ENCODE measurements around the gene PHLDA2.
A peak's percentile ranks its signal among the peaks of the same experiment; 100 is the strongest.

Gene PHLDA2

DNA sequence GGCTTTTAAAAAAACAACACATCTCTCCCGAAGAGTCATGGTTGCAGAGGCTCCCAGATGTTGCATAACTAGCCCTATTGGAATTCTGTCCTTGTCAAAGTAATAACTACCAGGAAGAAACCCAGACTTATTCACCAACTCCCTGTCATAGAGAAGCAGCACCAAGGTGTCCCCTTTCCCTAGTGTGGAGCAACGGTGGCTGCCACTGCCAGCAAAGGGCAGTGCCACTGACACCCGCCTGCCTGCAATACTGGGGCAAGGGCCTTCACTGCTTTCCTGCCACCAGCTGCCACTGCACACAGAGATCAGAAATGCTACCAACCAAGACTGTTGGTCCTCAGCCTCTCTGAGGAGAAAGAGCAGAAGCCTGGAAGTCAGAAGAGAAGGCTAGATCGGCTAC is 35.6 kb upstream of the PHLDA2 start:
- WGBS (ENCODE audit: insufficient coverage) = 100% methylated on average over 4 of the region's 4 CpGs
- no peak overlapping the region for H3K4me3 ChIP-seq (ENCODE audit: control insufficient read depth in 1 of 7, extremely low read depth in 1 of 7, insufficient read depth in 4 of 7, low read depth in 2 of 7, low read length in 6 of 7)
- DNase-seq = no peak
- CTCF ChIA-PET = interaction anchor here (2.1 to 2.2 kb wide), 2 partner anchors 10 kb away, joined by 10 to 14 read pairs; no protein-coding TSS in a partner anchor
- no peaks in the 10 kb centered on the region for H3K4me1 ChIP-seq (ENCODE audit: control extremely low read depth in 1 of 4, control insufficient read depth in 4 of 4, insufficient read depth in 4 of 4, low read length in 3 of 4)
- no peaks in the 10 kb centered on the region for H3K9me3 ChIP-seq (ENCODE audit: control extremely low read depth in 1 of 5, control insufficient read depth in 4 of 5, insufficient read depth in 2 of 5, low read depth in 1 of 5, low read length in 4 of 5)
- POLR2A ChIA-PET = no interaction called here
- H3K27me3 ChIP-seq (replicated peaks in 2 of 5; ENCODE audit: control insufficient read depth in 4 of 5, insufficient read depth in 5 of 5, low read length in 4 of 5) = no peaks in the 10 kb centered on the region
- H3K36me3 ChIP-seq (ENCODE audit: control insufficient read depth in 4 of 4, insufficient read depth in 4 of 4, low read length in 3 of 4) = peaks cover 39 to 91% (median 68%) of the 10 kb centered on the region in 4 experiments
- no peak overlapping the region for H3K27ac ChIP-seq (ENCODE audit: insufficient read depth in 1 of 2, low read depth in 1 of 2, low read length in 2 of 2, poor library complexity in 1 of 2, severe bottlenecking in 2 of 2)

GRCh38 chr11:2963761-2964160 is 34.5 kb upstream of the PHLDA2 start:
- CTCF ChIA-PET = interaction anchor here (1.8 kb wide), 1 partner anchor 10 kb away, joined by 4 read pairs; no protein-coding TSS in a partner anchor
- POLR2A ChIA-PET = no interaction called here
- DNase-seq = no peak
- H3K9me3 ChIP-seq (ENCODE audit: control extremely low read depth in 1 of 5, control insufficient read depth in 4 of 5, insufficient read depth in 2 of 5, low read depth in 1 of 5, low read length in 4 of 5) = no peaks in the 10 kb centered on the region
- no peak overlapping the region for H3K4me3 ChIP-seq (ENCODE audit: control insufficient read depth in 1 of 7, extremely low read depth in 1 of 7, insufficient read depth in 4 of 7, low read depth in 2 of 7, low read length in 6 of 7)
- 99% methylated on average over 6 of the region's 6 CpGs for WGBS (ENCODE audit: insufficient coverage)
- no peak overlapping the region for H3K27ac ChIP-seq (ENCODE audit: insufficient read depth in 1 of 2, low read depth in 1 of 2, low read length in 2 of 2, poor library complexity in 1 of 2, severe bottlenecking in 2 of 2)
- peaks cover 43 to 91% (median 68%) of the 10 kb centered on the region in 4 experiments for H3K36me3 ChIP-seq (ENCODE audit: control insufficient read depth in 4 of 4, insufficient read depth in 4 of 4, low read length in 3 of 4)
- H3K27me3 ChIP-seq (replicated peaks in 2 of 5; ENCODE audit: control insufficient read depth in 4 of 5, insufficient read depth in 5 of 5, low read length in 4 of 5) = no peaks in the 10 kb centered on the region
- H3K4me1 ChIP-seq (ENCODE audit: control extremely low read depth in 1 of 4, control insufficient read depth in 4 of 4, insufficient read depth in 4 of 4, low read length in 3 of 4) = no peaks in the 10 kb centered on the region

GRCh38 chr11:2963112-2963754 is 34.0 kb upstream of the PHLDA2 start:
- POLR2A ChIA-PET = interaction anchor here (0.7 kb wide), 1 partner anchor 23 kb away, joined by 3 read pairs; no protein-coding TSS in a partner anchor

DNA sequence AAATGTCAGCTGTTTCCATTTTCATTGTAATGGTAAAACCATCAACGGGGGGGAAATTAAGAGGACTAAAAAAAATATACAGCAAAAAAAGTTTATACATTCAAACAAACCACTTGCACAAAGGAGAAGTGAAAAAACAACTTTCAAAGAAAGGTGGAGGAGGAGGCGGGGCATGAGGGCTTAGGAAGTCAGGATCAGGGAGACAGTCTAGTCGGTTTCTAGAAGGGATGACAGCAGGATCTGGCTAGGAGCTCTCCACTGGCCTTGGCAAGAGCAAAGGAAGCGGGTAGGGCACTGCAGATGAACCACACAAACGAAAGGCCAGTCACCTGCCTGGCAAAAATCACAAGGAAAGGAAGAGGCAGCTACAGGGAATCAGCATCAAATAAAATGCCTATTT is 31.9 kb upstream of the PHLDA2 start:
- H3K27ac ChIP-seq (ENCODE audit: insufficient read depth in 1 of 2, low read depth in 1 of 2, low read length in 2 of 2, poor library complexity in 1 of 2, severe bottlenecking in 2 of 2) = peak overlapping the region in 1 of 2 experiments; percentile 9
- ChIA-PET POLR2A (no interaction called here), CTCF (interaction anchor here (1.0 to 3.7 kb wide), 2 partner anchors 14 to 21 kb away, joined by 3 to 12 read pairs; no protein-coding TSS in a partner anchor)
- H3K4me3 ChIP-seq (ENCODE audit: control insufficient read depth in 1 of 7, extremely low read depth in 1 of 7, insufficient read depth in 4 of 7, low read depth in 2 of 7, low read length in 6 of 7) = no peak overlapping the region
- H3K36me3 ChIP-seq (ENCODE audit: control insufficient read depth in 4 of 4, insufficient read depth in 4 of 4, low read length in 3 of 4) = peaks cover 32 to 91% (median 72%) of the 10 kb centered on the region in 4 experiments
- 100% methylated on average over 1 of the region's 5 CpGs for WGBS (ENCODE audit: insufficient coverage)
- H3K9me3 ChIP-seq (ENCODE audit: control extremely low read depth in 1 of 5, control insufficient read depth in 4 of 5, insufficient read depth in 2 of 5, low read depth in 1 of 5, low read length in 4 of 5) = no peaks in the 10 kb centered on the region
- H3K4me1 ChIP-seq (ENCODE audit: control extremely low read depth in 1 of 4, control insufficient read depth in 4 of 4, insufficient read depth in 4 of 4, low read length in 3 of 4) = no peaks in the 10 kb centered on the region
- no peak for DNase-seq
- H3K27me3 ChIP-seq (replicated peaks in 2 of 5; ENCODE audit: control insufficient read depth in 4 of 5, insufficient read depth in 5 of 5, low read length in 4 of 5) = no peaks in the 10 kb centered on the region

More at GRCh38 chr11:2963112-2963754, 34.0 kb upstream of the PHLDA2 start:
- DNase-seq = no peak
- Histone ChIP-seq H3K4me3 (ENCODE audit: control insufficient read depth in 1 of 7, extremely low read depth in 1 of 7, insufficient read depth in 4 of 7, low read depth in 2 of 7, low read length in 6 of 7) (no peak overlapping the region), H3K4me1 (ENCODE audit: control extremely low read depth in 1 of 4, control insufficient read depth in 4 of 4, insufficient read depth in 4 of 4, low read length in 3 of 4) (no peaks in the 10 kb centered on the region), H3K36me3 (ENCODE audit: control insufficient read depth in 4 of 4, insufficient read depth in 4 of 4, low read length in 3 of 4) (peaks cover 42 to 91% (median 69%) of the 10 kb centered on the region in 4 experiments), H3K9me3 (ENCODE audit: control extremely low read depth in 1 of 5, control insufficient read depth in 4 of 5, insufficient read depth in 2 of 5, low read depth in 1 of 5, low read length in 4 of 5) (no peaks in the 10 kb centered on the region), H3K27me3 (replicated peaks in 2 of 5; ENCODE audit: control insufficient read depth in 4 of 5, insufficient read depth in 5 of 5, low read length in 4 of 5) (no peaks in the 10 kb centered on the region), H3K27ac (ENCODE audit: insufficient read depth in 1 of 2, low read depth in 1 of 2, low read length in 2 of 2, poor library complexity in 1 of 2, severe bottlenecking in 2 of 2) (no peak overlapping the region)
- CTCF ChIA-PET = interaction anchor here (1.8 kb wide), 1 partner anchor 9 kb away, joined by 4 read pairs; no protein-coding TSS in a partner anchor
- WGBS (ENCODE audit: insufficient coverage) = 94% methylated on average over 7 of the region's 7 CpGs

- no peak overlapping the region for H3K27ac ChIP-seq (ENCODE audit: insufficient read depth in 1 of 2, low read depth in 1 of 2, low read length in 2 of 2, poor library complexity in 1 of 2, severe bottlenecking in 2 of 2)
- no peaks in the 10 kb centered on the region for H3K9me3 ChIP-seq (ENCODE audit: control extremely low read depth in 1 of 5, control insufficient read depth in 4 of 5, insufficient read depth in 2 of 5, low read depth in 1 of 5, low read length in 4 of 5)
- no peaks in the 10 kb centered on the region for H3K4me1 ChIP-seq (ENCODE audit: control extremely low read depth in 1 of 4, control insufficient read depth in 4 of 4, insufficient read depth in 4 of 4, low read length in 3 of 4)
- H3K4me3 ChIP-seq (ENCODE audit: control insufficient read depth in 1 of 7, extremely low read depth in 1 of 7, insufficient read depth in 4 of 7, low read depth in 2 of 7, low read length in 6 of 7) = no peak overlapping the region
- H3K27me3 ChIP-seq (replicated peaks in 2 of 5; ENCODE audit: control insufficient read depth in 4 of 5, insufficient read depth in 5 of 5, low read length in 4 of 5) = no peaks in the 10 kb centered on the region
- POLR2A ChIA-PET = no interaction called here
- DNase-seq = no peak
- WGBS (ENCODE audit: insufficient coverage) = 100% methylated on average over 2 of the region's 7 CpGs
- CTCF ChIA-PET = interaction anchor here (1.2 to 3.7 kb wide), 2 partner anchors 15 to 60 kb away, joined by 3 to 12 read pairs; no protein-coding TSS in a partner anchor
- peaks cover 31 to 92% (median 75%) of the 10 kb centered on the region in 4 experiments for H3K36me3 ChIP-seq (ENCODE audit: control insufficient read depth in 4 of 4, insufficient read depth in 4 of 4, low read length in 3 of 4)
Measured at GRCh38 chr11:2960139-2960538, 30.9 kb upstream of the PHLDA2 start.

GRCh38 chr11:2958251-2958650 is 29.0 kb upstream of the PHLDA2 start:
- WGBS (ENCODE audit: insufficient coverage) = 65% methylated on average over 2 of the region's 3 CpGs
- no peak overlapping the region for H3K27ac ChIP-seq (ENCODE audit: insufficient read depth in 1 of 2, low read depth in 1 of 2, low read length in 2 of 2, poor library complexity in 1 of 2, severe bottlenecking in 2 of 2)
- H3K4me1 ChIP-seq (ENCODE audit: control extremely low read depth in 1 of 4, control insufficient read depth in 4 of 4, insufficient read depth in 4 of 4, low read length in 3 of 4) = peaks cover 0 to 2% (median 0%) of the 10 kb centered on the region in 4 experiments
- H3K27me3 ChIP-seq (replicated peaks in 2 of 5; ENCODE audit: control insufficient read depth in 4 of 5, insufficient read depth in 5 of 5, low read length in 4 of 5) = no peaks in the 10 kb centered on the region
- no peaks in the 10 kb centered on the region for H3K9me3 ChIP-seq (ENCODE audit: control extremely low read depth in 1 of 5, control insufficient read depth in 4 of 5, insufficient read depth in 2 of 5, low read depth in 1 of 5, low read length in 4 of 5)
- H3K4me3 ChIP-seq (ENCODE audit: control insufficient read depth in 1 of 7, extremely low read depth in 1 of 7, insufficient read depth in 4 of 7, low read depth in 2 of 7, low read length in 6 of 7) = no peak overlapping the region
- CTCF ChIA-PET = interaction anchor here (1.1 to 1.9 kb wide), 4 partner anchors 12 to 29 kb away, joined by 5 to 12 read pairs (median 6); partner anchors contain the start of gene PHLDA2
- DNase-seq = no peak
- peaks cover 27 to 93% (median 78%) of the 10 kb centered on the region in 4 experiments for H3K36me3 ChIP-seq (ENCODE audit: control insufficient read depth in 4 of 4, insufficient read depth in 4 of 4, low read length in 3 of 4)
- POLR2A ChIA-PET = no interaction called here

DNA sequence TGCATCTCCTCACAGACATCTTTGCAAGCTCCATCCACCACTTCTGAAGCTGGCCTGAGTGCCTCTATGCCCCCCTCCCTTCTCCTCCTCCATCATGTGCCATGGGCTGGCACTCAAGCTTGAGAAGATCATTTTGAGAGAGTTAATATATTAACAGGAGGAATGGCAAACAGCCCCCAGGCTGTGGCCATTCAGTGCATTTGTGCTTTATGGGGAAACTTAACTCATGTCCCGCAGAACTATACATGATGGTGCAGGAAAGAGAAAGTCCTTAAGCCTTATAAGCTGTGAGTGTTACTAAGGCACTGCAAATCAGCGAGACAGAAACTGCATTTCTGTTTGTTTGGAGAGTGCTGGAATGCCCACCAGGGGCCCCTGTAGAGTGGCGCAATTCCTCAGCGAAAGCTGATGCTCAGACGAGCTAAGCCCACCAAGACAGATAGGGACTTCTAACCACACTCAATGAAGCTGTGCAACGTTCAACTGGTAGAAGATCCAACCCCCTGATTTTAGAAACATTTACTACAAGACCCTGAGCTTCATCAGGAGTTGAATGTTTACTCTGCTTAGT is 26.8 kb upstream of the PHLDA2 start:
- Histone ChIP-seq H3K27me3 (replicated peaks in 2 of 5; ENCODE audit: control insufficient read depth in 4 of 5, insufficient read depth in 5 of 5, low read length in 4 of 5) (no peaks in the 10 kb centered on the region), H3K9me3 (ENCODE audit: control extremely low read depth in 1 of 5, control insufficient read depth in 4 of 5, insufficient read depth in 2 of 5, low read depth in 1 of 5, low read length in 4 of 5) (no peaks in the 10 kb centered on the region), H3K36me3 (ENCODE audit: control insufficient read depth in 4 of 4, insufficient read depth in 4 of 4, low read length in 3 of 4) (peaks cover 33 to 98% (median 86%) of the 10 kb centered on the region in 4 experiments), H3K27ac (ENCODE audit: insufficient read depth in 1 of 2, low read depth in 1 of 2, low read length in 2 of 2, poor library complexity in 1 of 2, severe bottlenecking in 2 of 2) (no peak overlapping the region), H3K4me3 (ENCODE audit: control insufficient read depth in 1 of 7, extremely low read depth in 1 of 7, insufficient read depth in 4 of 7, low read depth in 2 of 7, low read length in 6 of 7) (no peak overlapping the region), H3K4me1 (ENCODE audit: control extremely low read depth in 1 of 4, control insufficient read depth in 4 of 4, insufficient read depth in 4 of 4, low read length in 3 of 4) (peaks cover 0 to 17% (median 12%) of the 10 kb centered on the region in 4 experiments)
- no peak for DNase-seq
- ChIA-PET CTCF (interaction anchor here (0.5 to 4.0 kb wide), 9 partner anchors 10 to 116 kb away, joined by 3 to 14 read pairs (median 4); partner anchors contain the start of gene PHLDA2), POLR2A (no interaction called here)
- 97% methylated on average over 6 of the region's 6 CpGs for WGBS (ENCODE audit: insufficient coverage)
